AG10803 (cell line): ENCODE data around the gene PJA2.
A peak's percentile ranks its signal among the peaks of the same experiment; 100 is the strongest.

Experiments
- DNase-seq: peaks from one replicate; pipeline ENCODE4 v3.0.0; 2010; ENCODE audit warnings: low read depth
- H3K4me3 ChIP-seq: 2 replicates; pipeline ENCODE4 v1.5.1; 2011; ENCODE audit warnings: mild to moderate bottlenecking, low read length, control low read depth
- TF ChIP-seq, protein P1 (sequence below): conservative IDR thresholded peaks from 2 replicates; pipeline ENCODE4 v1.5.1; 2011; ENCODE audit warnings: mild to moderate bottlenecking, low read length, control low read depth, inconsistent platforms

Gene PJA2

DNA sequence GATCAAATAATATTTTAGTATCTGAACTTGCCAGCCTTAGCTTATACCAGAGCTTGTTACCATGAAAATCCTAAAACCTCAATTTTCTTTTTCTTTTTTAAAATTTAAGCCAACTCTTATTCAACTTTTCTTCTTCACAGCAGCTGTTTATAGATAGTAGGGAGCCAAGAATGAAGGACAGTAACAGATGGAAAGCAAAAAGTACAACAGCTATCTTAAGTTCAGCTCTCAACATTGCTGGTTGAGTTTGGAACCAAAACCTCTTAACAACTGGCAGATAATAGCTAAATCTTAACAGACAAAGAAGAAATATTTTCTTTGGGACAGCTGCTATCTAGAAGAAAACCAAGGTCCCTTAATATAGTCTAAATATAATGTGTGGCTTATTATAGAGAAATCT is 74.7 kb downstream of the PJA2 start:
- TF ChIP-seq, protein P1, sequence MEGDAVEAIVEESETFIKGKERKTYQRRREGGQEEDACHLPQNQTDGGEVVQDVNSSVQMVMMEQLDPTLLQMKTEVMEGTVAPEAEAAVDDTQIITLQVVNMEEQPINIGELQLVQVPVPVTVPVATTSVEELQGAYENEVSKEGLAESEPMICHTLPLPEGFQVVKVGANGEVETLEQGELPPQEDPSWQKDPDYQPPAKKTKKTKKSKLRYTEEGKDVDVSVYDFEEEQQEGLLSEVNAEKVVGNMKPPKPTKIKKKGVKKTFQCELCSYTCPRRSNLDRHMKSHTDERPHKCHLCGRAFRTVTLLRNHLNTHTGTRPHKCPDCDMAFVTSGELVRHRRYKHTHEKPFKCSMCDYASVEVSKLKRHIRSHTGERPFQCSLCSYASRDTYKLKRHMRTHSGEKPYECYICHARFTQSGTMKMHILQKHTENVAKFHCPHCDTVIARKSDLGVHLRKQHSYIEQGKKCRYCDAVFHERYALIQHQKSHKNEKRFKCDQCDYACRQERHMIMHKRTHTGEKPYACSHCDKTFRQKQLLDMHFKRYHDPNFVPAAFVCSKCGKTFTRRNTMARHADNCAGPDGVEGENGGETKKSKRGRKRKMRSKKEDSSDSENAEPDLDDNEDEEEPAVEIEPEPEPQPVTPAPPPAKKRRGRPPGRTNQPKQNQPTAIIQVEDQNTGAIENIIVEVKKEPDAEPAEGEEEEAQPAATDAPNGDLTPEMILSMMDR = no peak
- no peak overlapping the region for H3K4me3 ChIP-seq
- no peak for DNase-seq

DNA sequence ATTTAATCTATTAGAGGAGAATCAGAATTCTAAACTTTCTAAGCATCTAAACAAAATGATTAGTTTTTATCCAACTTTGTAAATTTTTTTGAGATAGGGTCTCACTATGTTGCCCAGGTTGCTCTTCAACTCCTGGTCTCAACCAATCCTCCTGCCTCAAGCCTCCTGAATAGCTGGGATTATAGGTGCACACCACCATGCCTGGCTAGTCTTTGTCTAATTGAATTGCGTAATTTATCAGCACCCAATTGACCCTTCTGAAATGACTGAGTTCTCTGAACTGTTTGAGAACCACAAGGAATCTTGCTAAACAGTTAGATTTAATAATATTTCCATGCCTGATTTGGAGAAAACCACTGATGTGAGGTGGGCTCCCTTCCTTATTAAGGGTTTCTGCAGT is 75.7 kb downstream of the PJA2 start:
- TF ChIP-seq, protein P1 = no peak
- DNase-seq = no peak
- no peak overlapping the region for H3K4me3 ChIP-seq

DNA sequence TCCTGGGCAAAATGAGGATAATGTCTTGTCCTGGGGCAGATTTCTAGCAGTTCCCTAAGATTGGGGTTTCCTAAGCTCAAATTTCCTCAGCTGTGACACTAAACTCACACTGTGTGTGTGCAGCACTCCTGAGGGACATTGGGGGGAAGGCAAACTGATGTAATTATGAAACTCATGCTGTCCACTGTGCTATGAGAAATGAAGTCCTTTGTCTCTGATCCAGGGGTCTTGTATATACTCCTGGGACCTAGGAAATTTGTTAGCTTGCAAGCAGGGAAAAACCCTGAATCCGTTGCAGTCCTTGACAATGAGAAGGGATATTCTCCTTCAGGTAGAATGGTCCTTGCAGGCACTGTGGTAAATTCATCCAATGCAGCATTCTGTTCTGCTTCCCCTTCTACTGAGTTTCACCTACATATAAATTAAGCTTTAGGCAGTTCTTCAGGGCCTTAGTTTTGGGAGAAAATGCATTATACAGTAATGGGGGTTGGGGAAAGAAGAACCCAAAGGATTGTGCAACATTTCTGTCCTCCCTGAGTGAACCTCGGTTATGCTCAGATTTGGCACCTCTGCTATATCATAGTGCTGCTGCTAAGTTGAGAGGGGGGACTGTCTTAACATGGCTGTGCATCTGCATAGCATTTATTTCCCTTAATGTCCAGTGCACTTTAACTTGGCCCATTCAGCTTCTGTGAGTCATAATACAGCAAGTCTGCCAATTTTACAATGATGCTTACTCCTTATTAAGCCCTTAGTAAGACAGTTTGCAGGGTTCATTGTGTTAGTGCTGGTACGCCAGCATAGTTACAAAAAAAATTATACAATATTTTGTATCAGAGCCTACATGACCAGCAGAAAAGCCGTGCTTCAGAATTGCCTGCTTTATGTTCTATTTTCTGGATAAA is 80.2 kb downstream of the PJA2 start:
- no peak overlapping the region for H3K4me3 ChIP-seq
- peak; percentile 76 for DNase-seq
- TF ChIP-seq, protein P1 = no peak

DNA sequence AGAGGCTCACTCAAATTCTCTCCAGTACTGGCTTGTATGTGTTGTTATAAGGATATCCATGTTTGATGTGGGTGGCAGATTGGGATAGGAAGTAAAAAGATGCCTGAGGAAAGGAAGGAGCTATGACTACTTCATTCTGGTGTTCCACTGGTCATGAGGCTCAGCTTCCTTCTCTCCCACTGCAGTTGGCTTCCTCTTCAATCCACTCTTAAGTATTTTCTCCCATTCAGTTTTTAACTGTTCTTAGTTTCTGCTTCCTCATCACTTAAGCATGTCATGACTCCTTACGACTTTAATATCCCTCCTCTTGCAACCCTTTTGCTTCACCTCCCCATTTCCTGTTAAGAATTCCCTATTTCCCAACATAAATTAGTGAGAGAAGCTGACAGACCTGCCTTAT is 81.1 kb downstream of the PJA2 start:
- TF ChIP-seq, protein P1 = no peak
- DNase-seq = peak; percentile 24
- H3K4me3 ChIP-seq = no peak overlapping the region

DNA sequence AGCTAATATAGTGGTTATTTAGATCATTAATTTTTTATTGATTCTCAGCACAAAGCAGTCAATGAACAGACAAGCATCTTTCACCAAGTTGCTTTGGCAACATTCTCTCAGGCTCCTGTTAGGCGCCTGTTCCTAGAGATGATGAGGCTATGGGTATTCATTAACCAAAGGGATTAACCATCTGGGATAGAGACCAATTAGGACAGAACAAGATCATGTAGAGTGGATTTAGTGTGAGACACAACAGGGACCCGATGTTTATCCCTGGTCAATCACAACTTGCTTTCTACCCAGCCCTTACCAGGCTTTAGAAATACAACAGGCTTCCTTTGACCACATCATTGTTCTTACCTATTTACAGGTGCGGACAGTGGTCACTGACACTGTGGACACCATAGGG is 82.2 kb downstream of the PJA2 start:
- TF ChIP-seq, protein P1 = no peak
- DNase-seq = no peak

DNA sequence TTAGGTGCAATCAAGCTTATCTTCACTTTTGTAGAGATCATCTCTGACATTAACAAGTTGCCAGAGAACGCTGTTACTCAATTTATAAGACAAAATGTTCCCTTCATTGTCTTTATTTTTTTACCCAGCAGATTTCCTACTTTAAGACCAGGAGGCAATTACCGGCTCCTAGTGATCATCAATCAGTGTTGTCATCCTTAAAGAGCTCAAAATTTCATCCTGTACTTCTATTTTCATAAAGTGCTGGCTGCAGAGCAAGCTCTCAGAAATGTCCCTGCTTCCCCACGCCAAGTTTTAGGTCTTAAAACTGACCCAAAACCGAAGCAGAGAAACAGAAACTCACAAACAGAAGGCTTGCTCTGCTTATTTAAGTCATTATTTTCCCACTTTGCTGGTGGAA is 82.9 kb downstream of the PJA2 start:
- H3K4me3 ChIP-seq = no peak overlapping the region
- TF ChIP-seq, protein P1 = no peak
- no peak for DNase-seq

More for the DNA sequence above, 82.2 kb downstream of the PJA2 start:
- H3K4me3 ChIP-seq = no peak overlapping the region

DNA sequence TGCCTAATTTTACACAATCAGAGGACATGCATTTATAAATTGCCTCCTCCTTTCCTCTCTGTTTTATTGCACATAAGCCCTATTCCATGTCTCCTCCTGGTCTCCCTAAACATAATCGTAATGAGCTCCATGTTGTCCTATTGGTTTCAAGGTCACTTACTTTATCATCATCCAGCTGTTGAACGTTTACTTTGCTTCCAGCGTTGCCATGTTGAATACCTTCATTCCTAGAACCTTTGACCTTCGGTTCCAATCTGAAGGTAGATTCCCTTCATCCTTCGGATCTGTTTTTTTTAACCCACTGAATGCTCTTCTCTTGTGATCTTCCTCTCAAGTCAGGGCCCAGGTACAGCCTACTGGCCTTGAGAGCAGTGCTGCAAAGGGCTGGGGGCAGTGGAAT is 84.3 kb downstream of the PJA2 start:
- DNase-seq = no peak
- TF ChIP-seq, protein P1 = no peak
- H3K4me3 ChIP-seq = no peak overlapping the region
